Activated CD8-positive, alpha-beta memory T cell treated with anti-CD3 and anti-CD28 coated beads for 24 hours (primary cell): Measurements from ENCODE around the gene RAPGEF4.
"Not testable (repeated sequence)": the region's sequence is repeated elsewhere in the genome, so short reads cannot be mapped to it uniquely, and the experiment has no call there.

Source experiments
- DNase-seq: peaks from one replicate; pipeline ENCODE4 v3.0.0-alpha.2; 2020

RAPGEF4 gene

GRCh38 chr2:173079141-173079540 lies 343.5 kb downstream of the RAPGEF4 start:
- no peak for DNase-seq

DNA sequence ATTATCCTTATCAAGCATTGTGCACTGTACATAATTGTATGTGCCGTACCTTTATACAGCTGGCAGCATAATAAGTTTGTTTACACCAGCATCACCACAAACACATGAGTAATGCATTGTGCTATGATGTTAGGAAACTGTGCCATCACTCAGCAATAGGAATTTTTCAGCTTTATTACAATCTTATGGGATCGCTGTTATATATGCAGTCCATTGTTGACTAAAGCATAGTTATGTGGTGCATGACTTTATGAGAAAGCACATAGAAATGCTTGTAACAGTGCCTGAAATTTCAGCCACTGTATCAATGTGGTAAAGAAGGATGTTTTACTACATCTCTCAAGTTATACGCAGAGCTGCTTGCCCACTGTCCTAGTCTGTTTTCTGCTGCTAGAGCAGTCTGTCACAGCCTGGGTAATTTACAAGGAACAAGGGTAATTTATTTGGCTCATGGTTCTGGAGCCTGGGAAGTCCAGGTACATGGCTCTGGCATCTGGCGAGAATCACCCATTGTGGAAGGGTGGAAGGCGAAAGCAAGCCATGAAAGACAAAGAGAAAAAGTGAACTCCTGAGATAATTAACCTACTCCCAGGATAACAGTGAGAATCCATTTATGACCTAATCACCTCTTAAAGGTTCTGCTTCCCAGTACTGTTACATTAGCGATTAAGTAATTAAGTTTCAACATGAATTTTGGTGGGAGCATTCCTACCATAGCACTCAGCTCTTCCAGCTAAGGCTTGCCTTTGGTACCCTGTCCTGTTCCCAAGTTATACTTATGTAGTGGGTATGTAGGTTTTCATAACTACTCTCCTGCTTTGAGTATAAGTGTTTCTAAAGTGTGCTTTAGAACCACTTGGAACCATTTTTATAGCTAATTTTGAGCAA lies 344.6 kb downstream of the RAPGEF4 start:
- DNase-seq: no peak

DNA sequence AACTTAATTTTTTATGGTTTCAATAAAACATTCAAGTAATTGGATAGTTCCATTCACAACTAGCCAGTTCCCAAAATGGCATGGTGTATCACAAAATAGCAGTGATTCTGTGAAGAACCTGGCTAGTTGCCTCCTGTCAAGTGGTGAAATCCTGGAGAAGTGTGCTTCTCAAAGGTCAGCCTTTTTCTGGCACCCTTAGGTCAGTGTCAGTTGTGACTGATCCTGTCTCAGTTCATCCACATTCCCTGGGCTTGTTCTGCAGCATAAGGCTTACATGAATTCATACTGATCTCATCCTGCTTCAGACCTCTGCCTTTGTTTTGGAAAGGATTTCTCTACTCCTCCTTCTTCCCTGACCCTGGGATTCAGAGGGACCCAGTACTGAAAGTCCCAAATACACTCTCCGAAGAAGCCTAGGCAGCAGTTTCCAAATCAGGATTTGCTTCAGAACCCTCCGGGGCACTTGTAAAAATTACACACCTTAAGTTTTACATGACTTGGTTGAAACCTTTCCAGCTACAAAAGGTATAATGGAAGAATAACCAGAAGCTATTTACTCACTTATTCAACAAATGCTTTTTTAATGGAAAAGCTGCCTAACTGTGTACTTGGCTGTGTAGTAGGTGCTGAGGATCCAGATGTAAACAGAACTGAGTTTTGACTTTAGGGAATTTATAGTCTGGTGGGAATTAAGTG lies 351.0 kb downstream of the RAPGEF4 start:
- no peak for DNase-seq

- DNase-seq: no peak
Observed at GRCh38 chr2:173087214-173087581, 351.6 kb downstream of the RAPGEF4 start.

DNA sequence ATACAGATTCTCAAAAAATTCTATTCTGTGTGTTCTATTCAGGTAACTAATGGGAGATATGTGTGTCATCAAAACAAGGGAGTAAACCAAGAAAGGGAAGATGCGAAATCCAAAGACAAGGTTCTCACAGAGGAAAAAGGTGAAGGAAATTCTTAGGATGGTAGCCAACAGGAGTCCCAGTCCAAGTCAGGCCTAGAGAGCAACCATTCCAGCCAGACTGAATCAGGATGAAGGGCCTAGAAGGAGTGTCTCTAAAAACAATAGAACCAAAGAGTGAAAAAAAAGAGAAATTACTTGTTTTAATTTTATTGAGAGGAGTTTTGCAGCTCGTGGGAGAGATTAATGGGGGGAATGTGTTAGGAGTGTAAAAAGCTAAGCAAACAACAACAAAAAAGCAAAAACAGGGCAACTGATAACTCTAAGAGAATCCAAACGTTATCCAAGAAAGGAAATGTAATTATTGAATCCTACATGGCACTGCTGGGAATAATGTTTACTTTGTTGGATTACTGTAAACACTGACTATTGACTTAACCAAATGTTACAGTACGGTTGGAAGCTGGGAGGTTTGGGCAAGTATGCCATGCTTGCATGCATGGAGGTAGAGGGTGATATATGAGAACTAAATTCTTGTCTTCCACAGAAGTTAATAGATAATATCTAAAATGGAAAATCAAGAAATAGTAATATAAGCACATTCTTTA lies 352.3 kb downstream of the RAPGEF4 start:
- DNase-seq: no peak

- no peak for DNase-seq
Observed at GRCh38 chr2:173090276-173090877, 354.7 kb downstream of the RAPGEF4 start.

DNA sequence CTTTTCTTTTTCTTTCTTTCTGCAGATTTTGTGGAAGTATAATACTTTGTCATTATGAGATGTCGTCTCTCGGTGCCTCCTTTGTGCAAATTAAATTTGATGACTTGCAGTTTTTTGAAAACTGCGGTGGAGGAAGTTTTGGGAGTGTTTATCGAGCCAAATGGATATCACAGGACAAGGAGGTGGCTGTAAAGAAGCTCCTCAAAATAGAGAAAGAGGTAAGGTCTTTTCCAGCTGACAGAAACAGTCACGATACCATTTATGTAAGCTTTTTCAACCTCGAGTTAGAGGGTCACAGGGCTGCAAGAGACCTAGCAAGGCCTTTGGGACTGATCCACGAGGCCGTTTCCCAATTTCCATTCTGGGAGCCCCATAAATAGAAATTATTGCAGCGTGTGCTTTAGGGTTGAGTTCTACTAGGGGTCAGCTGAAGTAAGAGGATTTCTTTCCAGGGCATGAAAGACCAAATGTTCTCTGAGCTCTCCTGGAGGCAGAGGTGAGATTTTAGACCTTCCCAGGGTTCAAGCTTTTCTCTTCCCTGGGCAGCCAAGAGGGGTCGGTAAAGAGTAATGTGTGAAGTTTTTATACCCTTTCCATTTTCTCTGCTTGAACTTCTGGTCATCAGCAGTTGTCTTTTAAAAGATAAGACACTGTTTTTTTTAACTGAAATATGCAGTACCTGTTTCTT lies 355.5 kb downstream of the RAPGEF4 start:
- DNase-seq: no peak

DNA sequence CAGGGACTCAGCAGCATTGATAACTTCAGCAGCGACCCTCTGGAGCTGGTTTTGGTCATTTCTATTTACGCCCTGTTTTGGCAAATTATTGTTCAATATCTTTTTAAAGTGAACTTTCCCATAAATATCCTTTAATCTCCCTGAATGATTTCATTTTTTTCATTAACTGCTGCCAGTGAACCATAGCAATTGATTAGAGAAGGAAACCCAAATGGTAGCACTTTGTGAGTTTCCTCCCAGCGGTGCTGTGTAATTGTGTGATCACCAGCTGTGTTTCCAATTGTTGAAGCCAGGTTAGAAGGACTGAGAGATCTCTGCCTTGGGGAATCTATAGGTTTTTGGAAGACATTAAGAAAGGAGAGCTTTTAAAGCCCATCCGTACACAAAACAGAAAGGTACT lies 356.3 kb downstream of the RAPGEF4 start:
- no peak for DNase-seq

- no peak for DNase-seq
Observed at GRCh38 chr2:173092844-173093402, 357.3 kb downstream of the RAPGEF4 start.

DNA sequence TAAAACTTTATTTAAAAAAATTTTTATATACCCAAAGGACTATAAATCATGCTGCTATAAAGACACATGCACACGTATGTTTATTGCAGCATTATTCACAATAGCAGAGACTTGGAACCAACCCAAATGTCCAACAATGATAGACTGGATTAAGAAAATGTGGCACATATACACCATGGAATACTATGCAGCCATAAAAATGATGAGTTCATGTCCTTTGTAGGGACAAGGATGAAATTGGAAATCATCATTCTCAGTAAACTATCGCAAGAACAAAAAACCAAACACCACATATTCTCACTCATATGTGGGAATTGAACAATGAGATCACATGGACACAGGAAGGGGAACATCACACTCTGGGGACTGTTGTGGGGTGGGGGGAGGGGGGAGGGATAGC lies 358.0 kb downstream of the RAPGEF4 start:
- DNase-seq: not testable (repeated sequence)

- no peak for DNase-seq
Observed at GRCh38 chr2:173094731-173095130, 359.1 kb downstream of the RAPGEF4 start.

GRCh38 chr2:173095356-173095755 lies 359.7 kb downstream of the RAPGEF4 start:
- DNase-seq: no peak

DNA sequence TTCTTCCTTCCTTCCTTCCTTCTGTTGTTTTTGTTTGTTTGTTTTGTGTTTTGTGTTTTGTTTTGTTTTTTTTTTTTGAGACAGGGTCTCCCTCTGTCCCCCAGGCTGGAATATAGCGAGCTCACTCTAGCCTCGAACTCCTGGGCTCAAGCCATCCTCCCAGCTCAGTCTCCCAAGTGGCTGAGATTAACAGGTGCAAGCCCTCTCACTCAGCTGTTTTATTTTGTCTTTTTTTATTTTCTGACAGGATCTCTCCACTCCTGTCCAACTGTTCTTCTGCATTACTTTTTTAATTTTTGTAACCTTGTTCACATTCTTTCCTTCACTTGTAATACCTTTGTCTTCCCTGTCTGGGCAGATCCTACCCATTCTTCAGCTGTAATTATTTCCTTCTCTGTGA lies 363.6 kb downstream of the RAPGEF4 start:
- no peak for DNase-seq

DNA sequence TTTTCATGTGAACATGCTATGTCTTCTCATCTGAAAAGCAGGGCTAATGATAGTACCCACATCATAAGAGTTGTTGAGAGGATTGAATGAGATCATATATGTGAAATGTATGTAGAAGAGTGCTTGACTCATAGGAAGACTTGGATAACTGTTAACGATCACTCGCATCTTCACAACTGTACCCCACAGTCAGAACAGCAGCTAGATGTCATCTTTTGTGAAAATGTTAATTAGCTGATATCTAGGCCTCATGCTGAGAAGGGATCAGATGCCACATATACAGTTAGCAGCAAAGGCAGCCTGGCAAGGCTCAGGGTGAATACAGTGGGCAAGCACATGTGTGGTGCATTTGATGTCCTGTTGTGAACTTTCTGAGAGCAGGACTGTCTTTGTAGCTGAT lies 364.2 kb downstream of the RAPGEF4 start:
- no peak for DNase-seq

- no peak for DNase-seq
Observed at GRCh38 chr2:173101687-173102086, 366.0 kb downstream of the RAPGEF4 start.
